Left ventricle myocardium inferior (tissue), 1 donor: Measurements from ENCODE around the gene NUP54. TPM values are rescaled to one million over a fixed set of nuclear protein-coding genes. Genes with fewer than 3 reads are reported as not detected.

Experiments
- DNase-seq: peaks from one replicate; pipeline ENCODE4 v3.0.0-alpha.2; 2020
- H3K27ac ChIP-seq: fragments of 200-600 bp; replicated peaks from 2 replicates; pipeline ENCODE4 v1.8.0; 2021
- H3K27me3 ChIP-seq: fragments of 200-600 bp; 2 replicates; pipeline ENCODE4 v1.8.0; 2021; ENCODE audit warnings: low read depth
- H3K36me3 ChIP-seq: fragments of 200-600 bp; 2 replicates; pipeline ENCODE4 v1.8.0; 2021
- H3K4me1 ChIP-seq: fragments of 200-600 bp; 2 replicates; pipeline ENCODE4 v1.8.0; 2021
- H3K4me3 ChIP-seq: fragments of 200-600 bp; 2 replicates; pipeline ENCODE4 v1.8.0; 2021; ENCODE audit warnings: mild to moderate bottlenecking, moderate library complexity
- H3K9me3 ChIP-seq: fragments of 200-600 bp; replicated peaks from 2 replicates; pipeline ENCODE4 v1.8.0; 2021
- intact Hi-C: fragments of 100-400 bp; cut with micrococcal nuclease; formaldehyde crosslinking; loops from one replicate; pipeline ENCODE4 v1.11.0; 2022
- total RNA-seq: library from RNA; stranded (reverse); fragmentation: NEBNext Ultra II Directional; extraction: Animal tissue kit (Norgen Biotek cat#: 25700); gene quantifications from one replicate; pipeline ENCODE4 v1.2.1, GENCODE V29; 2021
- TF ChIP-seq, protein P1 (sequence below): fragments of 200-600 bp; IDR thresholded peaks from 2 replicates; pipeline ENCODE4 v1.8.0; 2021; ENCODE audit warnings: antibody characterized with exemption, mild to moderate bottlenecking, borderline replicate concordance
- donor health status: DM: no; HTN: yes; CAD: no; lungs with severe emphysema.

Gene NUP54
- total RNA-seq, 1 donor from 2014 or later, result 18.0 TPM

DNA sequence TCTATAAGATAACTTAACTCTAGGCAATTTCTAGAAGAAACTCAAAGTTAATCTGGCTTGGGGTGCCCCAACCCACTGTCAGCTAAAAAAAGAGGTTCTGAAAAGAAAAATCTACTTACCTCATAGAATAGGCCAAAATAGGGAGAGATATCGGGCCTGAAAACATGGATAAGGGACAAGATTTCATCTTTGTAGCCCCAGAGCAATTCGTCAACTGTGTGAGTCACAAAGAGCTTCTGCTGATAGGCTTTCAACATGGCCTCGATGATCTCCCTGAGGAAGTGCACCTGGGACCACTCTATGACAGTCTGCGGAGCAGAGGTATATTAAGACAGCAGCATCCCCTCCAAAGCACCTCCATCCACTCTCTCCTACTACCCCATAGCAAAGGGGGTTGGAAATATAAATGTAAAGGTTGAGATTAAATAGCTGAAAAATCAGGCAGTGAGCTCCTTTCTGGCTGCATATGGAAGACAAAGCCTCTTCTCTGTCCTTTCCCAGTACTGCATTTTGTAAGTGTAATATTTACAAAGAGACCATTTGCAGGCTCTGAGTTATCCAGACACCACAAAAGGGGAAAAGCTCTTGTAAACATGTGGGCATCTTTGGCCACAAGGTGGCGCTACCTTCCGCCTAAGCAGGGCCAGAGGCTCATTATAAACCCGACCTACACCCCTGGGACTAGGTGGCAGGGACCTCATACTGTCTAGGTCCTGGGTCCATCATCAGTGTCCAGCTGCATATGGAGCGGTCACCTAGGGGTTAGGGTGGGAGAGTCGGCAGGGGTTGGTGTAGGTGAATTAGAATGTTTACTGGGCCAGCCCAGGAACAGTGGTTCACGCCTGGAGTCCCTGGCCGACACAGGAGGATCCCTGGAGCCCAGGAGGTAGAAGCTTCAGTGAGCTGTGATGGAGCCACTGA is 31.5 kb upstream of the NUP54 start:
- TF ChIP-seq, protein P1, sequence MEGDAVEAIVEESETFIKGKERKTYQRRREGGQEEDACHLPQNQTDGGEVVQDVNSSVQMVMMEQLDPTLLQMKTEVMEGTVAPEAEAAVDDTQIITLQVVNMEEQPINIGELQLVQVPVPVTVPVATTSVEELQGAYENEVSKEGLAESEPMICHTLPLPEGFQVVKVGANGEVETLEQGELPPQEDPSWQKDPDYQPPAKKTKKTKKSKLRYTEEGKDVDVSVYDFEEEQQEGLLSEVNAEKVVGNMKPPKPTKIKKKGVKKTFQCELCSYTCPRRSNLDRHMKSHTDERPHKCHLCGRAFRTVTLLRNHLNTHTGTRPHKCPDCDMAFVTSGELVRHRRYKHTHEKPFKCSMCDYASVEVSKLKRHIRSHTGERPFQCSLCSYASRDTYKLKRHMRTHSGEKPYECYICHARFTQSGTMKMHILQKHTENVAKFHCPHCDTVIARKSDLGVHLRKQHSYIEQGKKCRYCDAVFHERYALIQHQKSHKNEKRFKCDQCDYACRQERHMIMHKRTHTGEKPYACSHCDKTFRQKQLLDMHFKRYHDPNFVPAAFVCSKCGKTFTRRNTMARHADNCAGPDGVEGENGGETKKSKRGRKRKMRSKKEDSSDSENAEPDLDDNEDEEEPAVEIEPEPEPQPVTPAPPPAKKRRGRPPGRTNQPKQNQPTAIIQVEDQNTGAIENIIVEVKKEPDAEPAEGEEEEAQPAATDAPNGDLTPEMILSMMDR, result peak; percentile 92
- intact Hi-C loops, result loop anchor here (10.0 kb wide), 1 partner anchor 325 kb away; no protein-coding TSS in a partner anchor
- peaks cover 50% of the 10 kb centered on the region for H3K4me1 ChIP-seq
- no peak overlapping the region for H3K27ac ChIP-seq
- peaks cover 14% of the 10 kb centered on the region for H3K36me3 ChIP-seq
- H3K4me3 ChIP-seq, result no peak overlapping the region
- peak; percentile 82 for DNase-seq
- H3K27me3 ChIP-seq, result no peaks in the 10 kb centered on the region
- H3K9me3 ChIP-seq, result no peaks in the 10 kb centered on the region

DNA sequence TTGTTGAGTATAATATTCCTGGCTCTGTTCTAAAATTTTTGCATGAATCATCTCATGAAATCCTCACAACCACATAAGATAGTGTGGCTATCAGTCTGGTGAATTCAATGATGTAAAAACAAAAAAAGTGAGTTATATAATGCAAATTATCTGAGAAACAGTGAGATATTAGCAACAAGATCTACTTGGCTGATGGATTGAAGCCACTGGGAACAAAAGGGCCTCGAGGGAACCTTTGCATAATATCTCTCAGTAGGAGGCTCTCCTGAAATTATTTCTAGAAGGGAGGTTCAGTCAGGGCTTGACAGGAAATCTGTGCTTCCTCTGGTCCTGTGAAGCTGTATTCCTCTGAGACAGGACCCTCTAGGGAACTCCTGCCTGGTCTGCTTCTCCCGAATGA is 30.1 kb upstream of the NUP54 start:
- intact Hi-C loops, result loop anchor here (10.0 kb wide), 1 partner anchor 327 kb away; no protein-coding TSS in a partner anchor
- no peaks in the 10 kb centered on the region for H3K9me3 ChIP-seq

DNA sequence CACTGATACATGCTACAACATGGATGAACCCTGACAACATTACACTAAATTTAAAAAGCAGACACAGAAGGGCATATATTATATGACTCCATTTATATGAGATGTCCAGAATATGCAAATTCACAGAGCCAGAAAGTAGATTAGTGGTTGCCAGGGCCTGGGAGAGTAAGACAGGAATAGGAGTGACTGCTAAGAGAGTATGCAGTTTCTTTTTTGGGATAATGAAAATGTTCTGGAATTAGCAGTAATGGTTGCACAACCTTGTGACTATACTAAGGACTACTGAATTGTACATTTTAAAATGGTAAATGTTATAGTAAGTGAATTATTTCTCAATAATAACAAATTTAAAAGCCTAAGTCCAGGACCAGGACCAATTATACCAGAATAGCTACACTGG is 29.5 kb upstream of the NUP54 start:
- peaks cover 33% of the 10 kb centered on the region for H3K4me1 ChIP-seq
- intact Hi-C loops, result loop anchor here (10.0 kb wide), 1 partner anchor 327 kb away; no protein-coding TSS in a partner anchor
- TF ChIP-seq, protein P1, result no peak
- H3K36me3 ChIP-seq, result peaks cover 34% of the 10 kb centered on the region
- H3K9me3 ChIP-seq, result no peaks in the 10 kb centered on the region
- DNase-seq, result no peak
- no peaks in the 10 kb centered on the region for H3K27me3 ChIP-seq
- H3K27ac ChIP-seq, result peak overlapping the region; percentile 46
- H3K4me3 ChIP-seq, result no peak overlapping the region

More for the DNA sequence above, 30.1 kb upstream of the NUP54 start:
- no peak overlapping the region for H3K4me3 ChIP-seq
- TF ChIP-seq, protein P1, result no peak
- peaks cover 28% of the 10 kb centered on the region for H3K36me3 ChIP-seq
- no peaks in the 10 kb centered on the region for H3K27me3 ChIP-seq
- H3K4me1 ChIP-seq, result peaks cover 37% of the 10 kb centered on the region
- peak overlapping the region; percentile 46 for H3K27ac ChIP-seq
- no peak for DNase-seq

DNA sequence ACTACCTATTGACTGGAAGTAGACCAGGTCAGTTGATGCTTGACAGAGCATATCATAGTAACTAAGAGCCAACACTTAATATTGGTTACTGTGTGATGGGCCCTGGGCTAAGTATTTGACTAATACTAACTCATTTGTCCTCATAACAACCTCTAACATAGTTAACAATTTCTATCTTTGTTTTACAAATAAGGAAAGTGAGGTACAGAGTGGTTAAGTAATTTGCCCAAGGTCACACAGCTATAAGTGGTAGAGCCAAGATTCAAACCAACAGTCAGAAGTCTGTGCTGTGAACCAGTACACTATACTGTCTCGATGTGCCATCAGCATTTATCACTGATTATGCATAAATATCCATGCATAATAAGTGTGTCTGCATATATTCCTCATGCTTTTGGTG is 27.1 kb upstream of the NUP54 start:
- H3K27ac ChIP-seq, result no peak overlapping the region
- DNase-seq, result no peak
- peaks cover 56% of the 10 kb centered on the region for H3K36me3 ChIP-seq
- no peak overlapping the region for H3K4me3 ChIP-seq
- TF ChIP-seq, protein P1, result no peak
- no peaks in the 10 kb centered on the region for H3K9me3 ChIP-seq
- H3K4me1 ChIP-seq, result peaks cover 33% of the 10 kb centered on the region
- no peaks in the 10 kb centered on the region for H3K27me3 ChIP-seq
- intact Hi-C loops, result loop anchor here (10.0 kb wide), 1 partner anchor 329 kb away; no protein-coding TSS in a partner anchor

DNA sequence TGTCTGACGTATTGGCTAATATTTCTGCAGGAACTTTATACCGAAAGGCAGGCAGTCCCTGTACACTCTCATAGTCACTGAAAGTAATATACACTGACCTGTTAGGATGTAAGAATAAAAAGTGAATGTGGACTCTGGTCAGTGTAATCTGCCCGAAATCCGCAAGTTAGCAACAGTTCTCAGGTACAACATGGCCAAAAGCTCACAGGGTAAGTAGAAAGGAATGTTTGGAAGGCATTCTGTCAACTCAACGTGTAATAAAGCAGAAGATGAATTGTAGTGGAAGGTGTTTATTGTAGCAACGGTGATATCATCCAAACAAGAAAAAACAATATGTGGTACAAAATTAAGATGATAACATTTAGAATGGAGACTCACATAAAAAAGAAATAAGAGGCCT is 26.0 kb upstream of the NUP54 start:
- Histone ChIP-seq H3K36me3 (peaks cover 67% of the 10 kb centered on the region), H3K27ac (no peak overlapping the region), H3K9me3 (no peaks in the 10 kb centered on the region), H3K4me3 (no peak overlapping the region), H3K27me3 (no peaks in the 10 kb centered on the region), H3K4me1 (peaks cover 22% of the 10 kb centered on the region)
- DNase-seq, result no peak
- TF ChIP-seq, protein P1, result no peak
- intact Hi-C loops, result loop anchor here (10.0 kb wide), 1 partner anchor 331 kb away; no protein-coding TSS in a partner anchor
